Lung (tissue), 12 donors: ENCODE data around the gene FOXRED2. TPM values are rescaled to one million over a fixed set of nuclear protein-coding genes. Genes with fewer than 3 reads are reported as not detected.
A peak's percentile ranks its signal among the peaks of the same experiment; 100 is the strongest.

ENCODE experiments used
- ATAC-seq: fragments of 200-7000 bp; cut with Tn5 transposase; one replicate; pipeline ENCODE4 v1.9.1; 2020; ENCODE audit warnings: moderate number of reproducible peaks; ENCODE audit not compliant: insufficient read depth, low FRiP score
- DNase-seq, 3 donors: peaks; one replicate each; pipeline ENCODE4 v3.0.0-alpha.2; 2013 to 2017
- H3K27ac ChIP-seq, 2 donors: one replicate each; pipeline ENCODE4 v1.5.1; 2013; ENCODE audit warnings: mild to moderate bottlenecking in 2 of 2, moderate library complexity in 2 of 2, control low read depth in 1 of 2, inconsistent platforms in 1 of 2, low read depth in 1 of 2, low read length in 1 of 2
- H3K27me3 ChIP-seq, 3 donors: one replicate each; pipeline ENCODE4 v1.5.1; 2013; ENCODE audit warnings: low read length in 2 of 3; ENCODE audit not compliant: control insufficient read depth in 3 of 3, insufficient read depth in 3 of 3
- H3K36me3 ChIP-seq, 4 donors: one replicate each; pipeline ENCODE4 v1.5.1; 2013; ENCODE audit warnings: low read length in 4 of 4, mild to moderate bottlenecking in 1 of 4, moderate library complexity in 1 of 4; ENCODE audit not compliant: control insufficient read depth in 4 of 4, insufficient read depth in 4 of 4
- H3K4me1 ChIP-seq, 5 donors: one replicate each; pipeline ENCODE4 v1.5.1; 2013; ENCODE audit warnings: low read length in 5 of 5, mild to moderate bottlenecking in 2 of 5, moderate library complexity in 1 of 5; ENCODE audit not compliant: control insufficient read depth in 5 of 5, insufficient read depth in 5 of 5
- H3K4me3 ChIP-seq: one replicate; pipeline ENCODE4 v1.5.1; 2013; ENCODE audit warnings: mild to moderate bottlenecking, control low read depth, moderate library complexity
- H3K9ac ChIP-seq, 2 donors: one replicate each; pipeline ENCODE4 v1.5.1; 2013; ENCODE audit warnings: low read length in 2 of 2, control low read depth in 1 of 2; ENCODE audit not compliant: insufficient read depth in 1 of 2
- H3K9me3 ChIP-seq, 4 donors: one replicate each; pipeline ENCODE4 v1.5.1; 2013; ENCODE audit warnings: low read length in 3 of 4, mild to moderate bottlenecking in 1 of 4, moderate library complexity in 1 of 4; ENCODE audit not compliant: control insufficient read depth in 4 of 4, insufficient read depth in 3 of 4
- WGBS, 2 donors: extraction: QIAGEN DNeasy Blood & Tissue Kit; methylation state at CpG; one replicate each; pipeline ENCODE4 v1.1.7; 2013; 5-methylcytosine and 5-hydroxymethylcytosine counted together
- polyA plus RNA-seq, 2 donors: library from polyadenylated mRNA; stranded (reverse); fragments of 200-250 nt; gene quantifications; one replicate each; pipeline ENCODE4 v1.2.1, GENCODE V29; 2013
- total RNA-seq, 2 donors: library from RNA; depleted of rRNA in 1 of 2; stranded (reverse); fragments of >200 nt in 1 of 2; gene quantifications; one replicate each; pipeline ENCODE4 v1.2.1, GENCODE V29; 2014 to 2021
- TF ChIP-seq, protein P1 (sequence below): IDR thresholded peaks from 2 replicates; pipeline ENCODE4 v1.5.1; 2012; ENCODE audit warnings: mild to moderate bottlenecking; ENCODE audit errors: control extremely low read depth, extremely low read depth
- donor health status: control.
- donor health status: control.
- donor health status: Bipolar disorder and iron deficiency.
- donor health status: healthy.
- donor health status: DM: yes; HTN: yes; CAD: no.

Gene FOXRED2
- total and polyA plus RNA-seq, 4 donors = 3.9 to 18.0 (median 7.8) TPM

DNA sequence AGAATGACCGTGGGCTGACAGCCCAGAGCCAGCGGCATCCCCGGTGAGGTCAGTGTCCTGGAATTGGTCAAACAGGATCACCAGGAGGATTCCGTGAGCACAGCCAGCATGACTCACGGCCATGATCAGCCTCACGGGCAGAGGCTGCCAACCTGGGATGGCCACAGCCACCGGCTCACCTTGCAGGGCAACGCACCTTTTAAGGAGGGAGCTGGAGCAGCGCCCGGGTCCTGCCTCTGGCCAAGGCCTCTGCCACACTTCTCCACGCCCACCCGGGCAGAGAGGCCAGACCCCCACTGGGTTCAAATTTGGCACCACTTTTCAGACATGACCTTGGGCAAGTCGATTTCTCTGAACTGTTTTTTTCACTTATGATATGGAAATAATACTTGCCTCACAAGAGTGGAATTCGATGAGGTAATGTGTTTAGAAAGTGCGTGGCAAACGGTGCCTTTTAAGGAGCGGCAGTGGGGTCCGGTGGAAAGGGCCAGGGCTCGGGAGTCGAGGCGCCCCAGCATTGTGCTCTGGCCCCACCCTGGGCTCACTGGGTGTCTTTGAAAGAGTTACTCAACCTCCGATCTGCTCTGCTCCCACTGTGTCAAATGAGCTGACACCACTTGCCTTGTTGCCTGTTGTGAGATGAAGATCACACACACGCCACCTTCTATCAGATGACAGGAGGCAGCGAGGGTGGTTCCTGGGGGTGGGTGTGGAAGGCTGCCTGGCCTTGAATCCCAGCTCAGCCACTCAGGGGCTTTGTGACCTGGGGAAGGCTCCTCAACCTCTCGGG lies 41.4 kb downstream of the FOXRED2 start:
- Histone ChIP-seq H3K27ac (peak overlapping the region; percentile 77 to 96), H3K9ac (no peak overlapping the region), H3K36me3 (peaks cover 0 to 11% (median 5%) of the 10 kb centered on the region in 4 donors), H3K9me3 (no peaks in the 10 kb centered on the region), H3K4me3 (no peak overlapping the region), H3K27me3 (no peaks in the 10 kb centered on the region), H3K4me1 (peaks cover 3 to 26% (median 14%) of the 10 kb centered on the region in 5 donors)
- TF ChIP-seq, protein P1, sequence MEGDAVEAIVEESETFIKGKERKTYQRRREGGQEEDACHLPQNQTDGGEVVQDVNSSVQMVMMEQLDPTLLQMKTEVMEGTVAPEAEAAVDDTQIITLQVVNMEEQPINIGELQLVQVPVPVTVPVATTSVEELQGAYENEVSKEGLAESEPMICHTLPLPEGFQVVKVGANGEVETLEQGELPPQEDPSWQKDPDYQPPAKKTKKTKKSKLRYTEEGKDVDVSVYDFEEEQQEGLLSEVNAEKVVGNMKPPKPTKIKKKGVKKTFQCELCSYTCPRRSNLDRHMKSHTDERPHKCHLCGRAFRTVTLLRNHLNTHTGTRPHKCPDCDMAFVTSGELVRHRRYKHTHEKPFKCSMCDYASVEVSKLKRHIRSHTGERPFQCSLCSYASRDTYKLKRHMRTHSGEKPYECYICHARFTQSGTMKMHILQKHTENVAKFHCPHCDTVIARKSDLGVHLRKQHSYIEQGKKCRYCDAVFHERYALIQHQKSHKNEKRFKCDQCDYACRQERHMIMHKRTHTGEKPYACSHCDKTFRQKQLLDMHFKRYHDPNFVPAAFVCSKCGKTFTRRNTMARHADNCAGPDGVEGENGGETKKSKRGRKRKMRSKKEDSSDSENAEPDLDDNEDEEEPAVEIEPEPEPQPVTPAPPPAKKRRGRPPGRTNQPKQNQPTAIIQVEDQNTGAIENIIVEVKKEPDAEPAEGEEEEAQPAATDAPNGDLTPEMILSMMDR = no peak
- WGBS, 2 donors = 45 to 65% methylated on average over 25 of the region's 25 CpGs
- ATAC-seq (peak; percentile 56), DNase-seq (peak in 1 of 3 donors; percentile 54)

DNA sequence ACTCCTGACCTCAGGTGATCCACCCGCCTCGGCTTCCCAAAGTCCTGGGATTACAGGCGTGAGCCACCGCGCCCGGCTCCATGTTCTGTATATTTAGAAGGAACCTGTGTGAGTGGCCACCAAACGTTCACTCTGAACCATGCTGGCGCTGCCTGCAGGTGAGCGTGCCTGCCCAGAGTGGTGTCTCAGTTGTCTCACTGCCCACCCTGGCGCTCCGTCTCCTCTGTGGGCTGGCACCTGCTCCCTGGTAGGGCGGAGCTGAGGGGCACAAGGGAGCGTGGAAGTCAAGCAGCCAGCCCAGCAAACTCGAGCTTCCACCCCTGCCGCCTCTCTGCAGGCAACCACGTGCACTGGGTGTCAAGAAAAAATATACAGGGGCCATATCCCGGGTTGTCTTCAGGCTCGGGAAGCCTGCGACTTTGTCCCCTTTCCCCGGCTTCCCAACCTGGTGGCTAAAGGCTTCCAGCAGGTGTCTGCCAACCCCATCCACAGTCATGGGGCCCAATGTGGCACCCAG lies 42.1 kb downstream of the FOXRED2 start:
- H3K4me3 ChIP-seq = no peak overlapping the region
- no peak overlapping the region for H3K9ac ChIP-seq
- H3K9me3 ChIP-seq = no peaks in the 10 kb centered on the region
- no peaks in the 10 kb centered on the region for H3K27me3 ChIP-seq
- peaks cover 0 to 26% (median 14%) of the 10 kb centered on the region in 5 donors for H3K4me1 ChIP-seq
- H3K36me3 ChIP-seq = peaks cover 0 to 11% (median 5%) of the 10 kb centered on the region in 4 donors
- no peak for ATAC-seq
- WGBS, 2 donors = 82 to 86% methylated on average over 20 of the region's 20 CpGs
- TF ChIP-seq, protein P1 = no peak
- H3K27ac ChIP-seq = peak overlapping the region; percentile 77 to 96
- DNase-seq = no peak

DNA sequence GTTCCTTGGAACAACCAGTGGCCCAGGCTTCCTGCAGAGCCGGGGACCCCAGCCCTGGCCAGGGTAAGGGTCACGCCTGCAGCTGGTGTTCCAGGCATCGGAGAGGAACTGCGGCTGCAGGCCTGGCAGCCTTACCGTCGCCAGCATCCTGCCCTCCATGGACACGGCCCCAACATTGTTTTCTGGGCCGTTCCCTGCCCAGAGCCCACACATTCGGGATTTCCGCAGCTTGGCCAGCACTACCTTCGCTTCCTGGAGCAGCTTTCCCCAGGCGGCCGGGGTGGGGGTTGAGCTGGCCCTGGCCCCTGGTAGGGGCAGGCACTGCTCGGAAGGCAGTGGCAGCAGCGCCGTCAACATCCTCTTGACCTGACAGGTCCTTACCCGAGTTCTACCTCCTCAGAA lies 43.1 kb downstream of the FOXRED2 start:
- H3K4me3 ChIP-seq = no peak overlapping the region
- TF ChIP-seq, protein P1 = no peak
- H3K4me1 ChIP-seq = peaks cover 0 to 26% (median 17%) of the 10 kb centered on the region in 5 donors
- no peaks in the 10 kb centered on the region for H3K9me3 ChIP-seq
- H3K9ac ChIP-seq = no peak overlapping the region
- peak overlapping the region; percentile 81 to 90 for H3K27ac ChIP-seq
- peaks cover 0 to 11% (median 3%) of the 10 kb centered on the region in 4 donors for H3K36me3 ChIP-seq
- no peaks in the 10 kb centered on the region for H3K27me3 ChIP-seq
- DNase-seq = peak in 2 of 3 donors; percentile 51 to 54
- ATAC-seq = peak; percentile 22
- 29 to 41% methylated on average over 17 of the region's 17 CpGs for WGBS, 2 donors
